ENCODE results near the gene MOV10L1.

DNA sequence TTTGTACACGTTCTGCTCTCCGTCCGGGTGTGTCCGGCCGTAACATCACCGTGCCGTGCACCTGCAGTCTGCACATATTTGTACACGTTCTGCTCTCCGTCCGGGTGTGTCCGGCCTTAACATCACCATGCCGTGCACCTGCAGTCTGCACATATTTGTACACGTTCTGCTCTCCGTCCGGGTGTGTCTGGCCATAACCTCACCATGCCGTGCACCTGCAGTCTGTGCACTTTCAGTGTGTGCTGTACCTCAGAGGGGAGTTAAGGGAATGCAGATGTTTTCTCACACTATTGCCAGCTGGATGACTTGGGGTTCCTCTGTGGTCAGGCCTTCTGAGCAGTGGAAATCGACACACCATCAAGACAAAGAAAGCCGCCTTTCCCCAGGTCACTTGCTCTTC, 35.9 kb upstream of the MOV10L1 start:
- TF ChIP-seq FOS (IDR thresholded peaks at IDR 0.05; ENCODE audit: extremely low read depth, insufficient read length) (no peak), FOXJ3 (CRISPR knock-in tag; IDR thresholded peaks at IDR 0.05) (no peak), COPS2 (conservative IDR thresholded peaks at IDR 0.05) (no peak), GABPB1 (CRISPR knock-in tag; IDR thresholded peaks at IDR 0.05) (no peak), CTCF (IDR thresholded peaks at IDR 0.05 in 2 of 3, conservative IDR thresholded peaks at IDR 0.05 in 1 of 3; ENCODE audit: insufficient read depth in 2 of 3, low read depth in 1 of 3, low read length in 3 of 3) (no peak), SMARCB1 (IDR thresholded peaks at IDR 0.05; ENCODE audit: insufficient read length, low read depth) (no peak), MCM2 (IDR thresholded peaks at IDR 0.05; ENCODE audit: low read depth) (no peak), ELF4 (CRISPR knock-in tag; IDR thresholded peaks at IDR 0.05) (no peak), EZH2 (IDR thresholded peaks at IDR 0.05; ENCODE audit: borderline replicate concordance, low read depth, low read length) (no peak), E2F8 (IDR thresholded peaks at IDR 0.05; ENCODE audit: low read depth, partially characterized antibody) (no peak), CEBPB (tag; IDR thresholded peaks at IDR 0.05) (no peak)
- TF ChIP-seq, protein P1, sequence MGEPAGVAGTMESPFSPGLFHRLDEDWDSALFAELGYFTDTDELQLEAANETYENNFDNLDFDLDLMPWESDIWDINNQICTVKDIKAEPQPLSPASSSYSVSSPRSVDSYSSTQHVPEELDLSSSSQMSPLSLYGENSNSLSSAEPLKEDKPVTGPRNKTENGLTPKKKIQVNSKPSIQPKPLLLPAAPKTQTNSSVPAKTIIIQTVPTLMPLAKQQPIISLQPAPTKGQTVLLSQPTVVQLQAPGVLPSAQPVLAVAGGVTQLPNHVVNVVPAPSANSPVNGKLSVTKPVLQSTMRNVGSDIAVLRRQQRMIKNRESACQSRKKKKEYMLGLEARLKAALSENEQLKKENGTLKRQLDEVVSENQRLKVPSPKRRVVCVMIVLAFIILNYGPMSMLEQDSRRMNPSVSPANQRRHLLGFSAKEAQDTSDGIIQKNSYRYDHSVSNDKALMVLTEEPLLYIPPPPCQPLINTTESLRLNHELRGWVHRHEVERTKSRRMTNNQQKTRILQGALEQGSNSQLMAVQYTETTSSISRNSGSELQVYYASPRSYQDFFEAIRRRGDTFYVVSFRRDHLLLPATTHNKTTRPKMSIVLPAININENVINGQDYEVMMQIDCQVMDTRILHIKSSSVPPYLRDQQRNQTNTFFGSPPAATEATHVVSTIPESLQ (CRISPR knock-in tag; IDR thresholded peaks at IDR 0.05), result no peak

Data from K562 (cell line).